Peyer's patch (tissue), 4 donors: ENCODE data around the gene C11orf65.

Experiments
- POLR2A ChIP-seq, 2 donors: fragments of 450-650 bp; IDR thresholded peaks; one replicate each; pipeline ENCODE4 v1.5.1; 2017; ENCODE audit warnings: antibody characterized with exemption in 2 of 2, mild to moderate bottlenecking in 2 of 2, moderate library complexity in 2 of 2
- TF ChIP-seq, protein P1 (sequence below), 6 experiments: fragments of 450-650 bp in 4 of 6; fragments of 200-600 bp in 2 of 6; sonication (generic) in 1 of 6; IDR thresholded peaks; one replicate each; pipeline ENCODE4 v1.5.1; 2017 to 2019; ENCODE audit warnings: antibody characterized with exemption in 6 of 6, mild to moderate bottlenecking in 3 of 6, moderate library complexity in 1 of 6

DNA sequence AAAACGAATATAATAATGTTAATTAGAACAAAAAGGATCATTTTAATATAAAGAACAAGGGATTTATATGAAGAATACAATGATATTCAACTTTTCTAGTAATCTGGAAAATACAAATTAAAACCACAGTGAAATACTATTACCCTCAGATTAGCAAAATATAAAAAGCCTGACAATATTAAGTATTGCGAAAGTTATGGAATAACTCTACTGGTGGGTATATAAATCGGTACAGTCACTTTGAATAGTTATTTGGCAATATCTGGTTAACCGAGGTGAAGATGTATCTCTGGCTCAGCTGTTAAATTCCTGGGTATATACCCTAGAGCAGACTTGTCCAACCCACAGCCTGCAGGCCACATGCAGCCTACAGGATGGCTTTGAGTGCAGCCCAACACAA is 125.7 kb downstream of the C11orf65 start:
- TF ChIP-seq POLR2A (IDR thresholded peaks at IDR 0.05): no peak
- TF ChIP-seq, protein P1, sequence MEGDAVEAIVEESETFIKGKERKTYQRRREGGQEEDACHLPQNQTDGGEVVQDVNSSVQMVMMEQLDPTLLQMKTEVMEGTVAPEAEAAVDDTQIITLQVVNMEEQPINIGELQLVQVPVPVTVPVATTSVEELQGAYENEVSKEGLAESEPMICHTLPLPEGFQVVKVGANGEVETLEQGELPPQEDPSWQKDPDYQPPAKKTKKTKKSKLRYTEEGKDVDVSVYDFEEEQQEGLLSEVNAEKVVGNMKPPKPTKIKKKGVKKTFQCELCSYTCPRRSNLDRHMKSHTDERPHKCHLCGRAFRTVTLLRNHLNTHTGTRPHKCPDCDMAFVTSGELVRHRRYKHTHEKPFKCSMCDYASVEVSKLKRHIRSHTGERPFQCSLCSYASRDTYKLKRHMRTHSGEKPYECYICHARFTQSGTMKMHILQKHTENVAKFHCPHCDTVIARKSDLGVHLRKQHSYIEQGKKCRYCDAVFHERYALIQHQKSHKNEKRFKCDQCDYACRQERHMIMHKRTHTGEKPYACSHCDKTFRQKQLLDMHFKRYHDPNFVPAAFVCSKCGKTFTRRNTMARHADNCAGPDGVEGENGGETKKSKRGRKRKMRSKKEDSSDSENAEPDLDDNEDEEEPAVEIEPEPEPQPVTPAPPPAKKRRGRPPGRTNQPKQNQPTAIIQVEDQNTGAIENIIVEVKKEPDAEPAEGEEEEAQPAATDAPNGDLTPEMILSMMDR (IDR thresholded peaks at IDR 0.05): no peak
